ENCODE measurements around the gene CEP104.

Gene CEP104

GRCh38 chr1:3790500-3790923, 66.5 kb downstream of the CEP104 start:
- TF ChIP-seq, protein P1, sequence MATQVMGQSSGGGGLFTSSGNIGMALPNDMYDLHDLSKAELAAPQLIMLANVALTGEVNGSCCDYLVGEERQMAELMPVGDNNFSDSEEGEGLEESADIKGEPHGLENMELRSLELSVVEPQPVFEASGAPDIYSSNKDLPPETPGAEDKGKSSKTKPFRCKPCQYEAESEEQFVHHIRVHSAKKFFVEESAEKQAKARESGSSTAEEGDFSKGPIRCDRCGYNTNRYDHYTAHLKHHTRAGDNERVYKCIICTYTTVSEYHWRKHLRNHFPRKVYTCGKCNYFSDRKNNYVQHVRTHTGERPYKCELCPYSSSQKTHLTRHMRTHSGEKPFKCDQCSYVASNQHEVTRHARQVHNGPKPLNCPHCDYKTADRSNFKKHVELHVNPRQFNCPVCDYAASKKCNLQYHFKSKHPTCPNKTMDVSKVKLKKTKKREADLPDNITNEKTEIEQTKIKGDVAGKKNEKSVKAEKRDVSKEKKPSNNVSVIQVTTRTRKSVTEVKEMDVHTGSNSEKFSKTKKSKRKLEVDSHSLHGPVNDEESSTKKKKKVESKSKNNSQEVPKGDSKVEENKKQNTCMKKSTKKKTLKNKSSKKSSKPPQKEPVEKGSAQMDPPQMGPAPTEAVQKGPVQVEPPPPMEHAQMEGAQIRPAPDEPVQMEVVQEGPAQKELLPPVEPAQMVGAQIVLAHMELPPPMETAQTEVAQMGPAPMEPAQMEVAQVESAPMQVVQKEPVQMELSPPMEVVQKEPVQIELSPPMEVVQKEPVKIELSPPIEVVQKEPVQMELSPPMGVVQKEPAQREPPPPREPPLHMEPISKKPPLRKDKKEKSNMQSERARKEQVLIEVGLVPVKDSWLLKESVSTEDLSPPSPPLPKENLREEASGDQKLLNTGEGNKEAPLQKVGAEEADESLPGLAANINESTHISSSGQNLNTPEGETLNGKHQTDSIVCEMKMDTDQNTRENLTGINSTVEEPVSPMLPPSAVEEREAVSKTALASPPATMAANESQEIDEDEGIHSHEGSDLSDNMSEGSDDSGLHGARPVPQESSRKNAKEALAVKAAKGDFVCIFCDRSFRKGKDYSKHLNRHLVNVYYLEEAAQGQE (IDR thresholded peaks at IDR 0.05; ENCODE audit: insufficient replicate concordance, low read depth): no peak
- TF ChIP-seq GABPA (IDR thresholded peaks at IDR 0.05; ENCODE audit: low read depth) (no peak), POLR2AphosphoS5 (IDR thresholded peaks at IDR 0.05; ENCODE audit: low read depth) (no peak), SPI1 (IDR thresholded peaks at IDR 0.05; ENCODE audit: borderline replicate concordance, low read depth) (no peak)
- TF ChIP-seq, protein P2, sequence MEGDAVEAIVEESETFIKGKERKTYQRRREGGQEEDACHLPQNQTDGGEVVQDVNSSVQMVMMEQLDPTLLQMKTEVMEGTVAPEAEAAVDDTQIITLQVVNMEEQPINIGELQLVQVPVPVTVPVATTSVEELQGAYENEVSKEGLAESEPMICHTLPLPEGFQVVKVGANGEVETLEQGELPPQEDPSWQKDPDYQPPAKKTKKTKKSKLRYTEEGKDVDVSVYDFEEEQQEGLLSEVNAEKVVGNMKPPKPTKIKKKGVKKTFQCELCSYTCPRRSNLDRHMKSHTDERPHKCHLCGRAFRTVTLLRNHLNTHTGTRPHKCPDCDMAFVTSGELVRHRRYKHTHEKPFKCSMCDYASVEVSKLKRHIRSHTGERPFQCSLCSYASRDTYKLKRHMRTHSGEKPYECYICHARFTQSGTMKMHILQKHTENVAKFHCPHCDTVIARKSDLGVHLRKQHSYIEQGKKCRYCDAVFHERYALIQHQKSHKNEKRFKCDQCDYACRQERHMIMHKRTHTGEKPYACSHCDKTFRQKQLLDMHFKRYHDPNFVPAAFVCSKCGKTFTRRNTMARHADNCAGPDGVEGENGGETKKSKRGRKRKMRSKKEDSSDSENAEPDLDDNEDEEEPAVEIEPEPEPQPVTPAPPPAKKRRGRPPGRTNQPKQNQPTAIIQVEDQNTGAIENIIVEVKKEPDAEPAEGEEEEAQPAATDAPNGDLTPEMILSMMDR (IDR thresholded peaks at IDR 0.05; ENCODE audit: insufficient read depth, low read length): no peak
- no peak for DNase-seq (ENCODE audit: low read depth in 1 of 2, low spot score in 1 of 2)
- Histone ChIP-seq H3K27ac (replicated peaks) (no peak overlapping the region), H3K4me3 (replicated peaks; ENCODE audit: insufficient read depth, low read length) (no peak overlapping the region), H3K27me3 (ENCODE audit: insufficient read depth, poor library complexity, severe bottlenecking) (no peaks in the 10 kb centered on the region)

GRCh38 chr1:3789421-3790300, 67.3 kb downstream of the CEP104 start:
- H3K27ac ChIP-seq (replicated peaks): no peak overlapping the region
- no peak for DNase-seq (ENCODE audit: low read depth in 1 of 2, low spot score in 1 of 2)
- no peak overlapping the region for H3K4me3 ChIP-seq (replicated peaks; ENCODE audit: insufficient read depth, low read length)
- TF ChIP-seq SPI1 (IDR thresholded peaks at IDR 0.05; ENCODE audit: borderline replicate concordance, low read depth) (no peak), POLR2AphosphoS5 (IDR thresholded peaks at IDR 0.05; ENCODE audit: low read depth) (no peak), GABPA (IDR thresholded peaks at IDR 0.05; ENCODE audit: low read depth) (no peak)
- TF ChIP-seq, protein P2 (IDR thresholded peaks at IDR 0.05; ENCODE audit: insufficient read depth, low read length): no peak
- TF ChIP-seq, protein P1 (IDR thresholded peaks at IDR 0.05; ENCODE audit: insufficient replicate concordance, low read depth): no peak
- no peaks in the 10 kb centered on the region for H3K27me3 ChIP-seq (ENCODE audit: insufficient read depth, poor library complexity, severe bottlenecking)

- H3K4me3 ChIP-seq (replicated peaks; ENCODE audit: insufficient read depth, low read length): no peak overlapping the region
- no peak for DNase-seq (ENCODE audit: low read depth in 1 of 2, low spot score in 1 of 2)
- H3K27me3 ChIP-seq (ENCODE audit: insufficient read depth, poor library complexity, severe bottlenecking): no peaks in the 10 kb centered on the region
These were observed 68.1 kb downstream of the CEP104 start for GRCh38 chr1:3788756-3789420.

More at GRCh38 chr1:3788756-3789420, 68.1 kb downstream of the CEP104 start:
- H3K27ac ChIP-seq (replicated peaks): no peak overlapping the region
- TF ChIP-seq, protein P1 (IDR thresholded peaks at IDR 0.05; ENCODE audit: insufficient replicate concordance, low read depth): no peak
- TF ChIP-seq GABPA (IDR thresholded peaks at IDR 0.05; ENCODE audit: low read depth): no peak
- TF ChIP-seq SPI1 (IDR thresholded peaks at IDR 0.05; ENCODE audit: borderline replicate concordance, low read depth): no peak
- TF ChIP-seq POLR2AphosphoS5 (IDR thresholded peaks at IDR 0.05; ENCODE audit: low read depth): no peak
- TF ChIP-seq, protein P2 (IDR thresholded peaks at IDR 0.05; ENCODE audit: insufficient read depth, low read length): no peak

Data from HL-60 (cell line).